Mammary epithelial cell (primary cell): ENCODE measurements around the gene LDLRAD4.

ENCODE experiments used
- EZH2 ChIP-seq: IDR thresholded peaks from 2 replicates; pipeline ENCODE4 v1.6.1; 2012; ENCODE audit warnings: low read length, inconsistent platforms, borderline replicate concordance
- TF ChIP-seq, protein P1 (sequence below), 2 donors: IDR thresholded peaks in 1 of 2; conservative IDR thresholded peaks in 1 of 2; 2 replicates each; pipeline ENCODE4 v1.5.1; 2011 to 2012; ENCODE audit warnings: inconsistent platforms in 2 of 2, low read length in 2 of 2, mild to moderate bottlenecking in 2 of 2, control low read depth in 1 of 2, low read depth in 1 of 2; ENCODE audit not compliant: insufficient read depth in 1 of 2; ENCODE audit errors: extremely low read depth in 1 of 2

DNA sequence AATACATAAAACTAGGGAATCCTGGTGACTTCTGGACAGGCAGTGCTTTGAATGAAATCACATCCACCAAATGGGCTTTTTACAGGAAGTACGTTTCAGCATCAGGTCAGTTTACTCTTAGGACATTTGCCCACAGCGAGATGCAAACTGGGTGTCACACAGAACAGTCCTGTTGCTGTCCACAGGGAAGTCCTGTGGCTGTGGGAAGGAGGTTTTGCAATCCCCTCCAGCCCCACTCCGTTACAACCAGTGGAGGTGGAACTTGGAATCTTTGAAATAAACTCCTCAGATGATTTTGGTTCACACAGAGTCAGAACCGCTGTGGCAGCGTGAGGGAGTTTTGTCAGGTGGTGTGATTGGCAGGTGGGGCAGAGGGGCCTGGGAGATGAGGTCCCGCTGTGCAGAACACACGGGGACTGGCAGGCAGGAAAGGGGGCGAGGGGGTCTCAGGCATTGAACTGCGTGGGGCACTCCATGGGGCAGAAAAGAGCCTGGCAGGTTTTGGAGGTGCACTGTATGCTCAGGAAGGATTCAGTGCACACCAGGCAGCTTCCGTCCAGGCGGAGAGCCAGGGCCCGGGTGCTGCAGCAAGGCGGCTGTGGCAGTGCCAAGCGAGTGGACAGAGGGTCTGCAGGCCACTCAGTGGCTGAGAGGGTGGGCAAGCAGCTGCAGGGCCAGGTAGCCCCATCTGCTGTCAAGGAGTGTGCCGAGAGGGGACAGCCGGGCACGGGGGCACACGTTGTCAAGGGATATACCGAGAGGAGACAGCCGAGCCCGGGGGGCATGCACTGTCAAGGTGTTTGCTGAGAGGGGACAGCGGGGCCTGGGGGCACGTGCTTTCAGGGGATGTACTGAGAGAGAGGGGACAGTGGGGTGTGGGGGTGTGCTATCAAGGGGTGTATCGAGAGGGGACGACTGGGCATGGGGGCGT, 148.7 kb downstream of the LDLRAD4 start:
- TF ChIP-seq, protein P1, sequence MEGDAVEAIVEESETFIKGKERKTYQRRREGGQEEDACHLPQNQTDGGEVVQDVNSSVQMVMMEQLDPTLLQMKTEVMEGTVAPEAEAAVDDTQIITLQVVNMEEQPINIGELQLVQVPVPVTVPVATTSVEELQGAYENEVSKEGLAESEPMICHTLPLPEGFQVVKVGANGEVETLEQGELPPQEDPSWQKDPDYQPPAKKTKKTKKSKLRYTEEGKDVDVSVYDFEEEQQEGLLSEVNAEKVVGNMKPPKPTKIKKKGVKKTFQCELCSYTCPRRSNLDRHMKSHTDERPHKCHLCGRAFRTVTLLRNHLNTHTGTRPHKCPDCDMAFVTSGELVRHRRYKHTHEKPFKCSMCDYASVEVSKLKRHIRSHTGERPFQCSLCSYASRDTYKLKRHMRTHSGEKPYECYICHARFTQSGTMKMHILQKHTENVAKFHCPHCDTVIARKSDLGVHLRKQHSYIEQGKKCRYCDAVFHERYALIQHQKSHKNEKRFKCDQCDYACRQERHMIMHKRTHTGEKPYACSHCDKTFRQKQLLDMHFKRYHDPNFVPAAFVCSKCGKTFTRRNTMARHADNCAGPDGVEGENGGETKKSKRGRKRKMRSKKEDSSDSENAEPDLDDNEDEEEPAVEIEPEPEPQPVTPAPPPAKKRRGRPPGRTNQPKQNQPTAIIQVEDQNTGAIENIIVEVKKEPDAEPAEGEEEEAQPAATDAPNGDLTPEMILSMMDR (conservative IDR thresholded peaks at IDR 0.05 in 1 of 2, IDR thresholded peaks at IDR 0.05 in 1 of 2; ENCODE audit: extremely low read depth in 1 of 2, insufficient read depth in 1 of 2, low read depth in 1 of 2, low read length in 2 of 2), result no peak
- no peak for TF ChIP-seq EZH2
